Measurements from ENCODE around the gene ZFP2. TPM values are rescaled to one million over a fixed set of nuclear protein-coding genes. Genes with fewer than 3 reads are reported as not detected.

The ZFP2 gene
- total RNA-seq = 0.33 and 1.1 TPM in 2 replicates

GRCh38 chr5:178895615-178896571 is at the start of gene ZFP2:
Gene ZFP2, plus strand, starts transcription at chr5:178895913. Its CDS starts 35,401 bp downstream, at chr5:178931314.

GRCh38 chr5:178859625-178860521 is 35.8 kb upstream of the ZFP2 start, which contains the start of gene ZNF354B:
Gene ZNF354B, plus strand, starts transcription at chr5:178859953. Its CDS starts 1,095 bp downstream, at chr5:178861048.

GRCh38 chr5:178940569-178941360 is 45.1 kb downstream of the ZFP2 start, which contains the start of gene ZNF454:
Gene ZNF454, plus strand, starts transcription at chr5:178941198. Its CDS starts 1,594 bp downstream, at chr5:178942792.

Other genes with a start within 250 kb of the ZFP2 start
- 4.2 and 6.5 TPM in 2 replicates for gene ZNF354A, start 165.3 kb upstream of the ZFP2 start, total RNA-seq
- gene ZNF354B, start 36.0 kb upstream of the ZFP2 start, total RNA-seq = 2.8 and 4.1 TPM in 2 replicates
- 1.3 and 2.9 TPM in 2 replicates for gene ZNF454, start 45.3 kb downstream of the ZFP2 start, total RNA-seq
- not detected in 2 replicates for gene GRM6, start 99.4 kb downstream of the ZFP2 start, total RNA-seq
- 0.49 and 2.4 TPM in 2 replicates for gene ZNF879, start 127.9 kb downstream of the ZFP2 start, total RNA-seq
- gene ZNF354C, start 164.5 kb downstream of the ZFP2 start, total RNA-seq = 2.0 and 4.7 TPM in 2 replicates

Data from mesangial cell (primary cell).